Measurements from ENCODE around the gene WDR76.

The WDR76 gene

DNA sequence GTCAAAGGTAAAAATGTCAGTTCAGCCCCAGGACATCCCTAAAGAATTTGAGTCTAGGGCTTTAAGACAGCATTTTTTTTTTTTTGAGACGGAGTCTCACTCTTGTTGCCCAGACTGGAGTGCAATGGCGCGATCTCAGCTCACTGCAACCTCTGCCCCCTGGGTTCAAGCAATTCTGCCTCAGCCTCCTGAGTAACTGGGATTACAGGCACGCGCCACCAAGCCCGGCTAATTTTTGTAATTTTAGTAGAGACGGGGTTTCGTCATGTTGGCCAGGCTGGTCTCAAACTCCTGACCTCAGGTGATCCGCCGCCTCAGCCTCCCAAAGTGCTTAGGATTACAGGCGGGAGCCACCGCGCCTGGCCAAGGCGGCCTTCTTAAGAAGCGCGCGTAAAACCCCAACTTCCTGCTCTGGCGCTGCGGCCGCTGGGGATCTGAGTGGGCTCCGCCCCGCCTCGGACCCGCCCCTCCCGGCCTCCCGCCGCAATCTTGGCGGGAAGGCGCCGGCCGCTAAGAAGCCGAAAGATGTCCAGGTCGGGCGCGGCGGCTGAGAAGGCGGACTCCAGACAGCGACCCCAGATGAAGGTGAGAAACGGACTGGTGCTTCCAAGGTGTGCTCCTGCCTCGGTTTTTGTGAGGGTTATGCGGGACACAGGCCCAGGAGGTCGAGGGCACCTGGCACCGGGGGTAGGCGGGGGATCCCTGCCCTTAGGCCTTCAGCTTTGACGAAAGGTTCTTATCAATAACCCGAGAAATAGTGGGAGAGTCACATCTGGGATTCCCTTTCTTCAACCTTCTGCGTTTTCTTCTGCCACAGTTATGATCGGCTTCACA lies at the start of gene WDR76:
TSS of gene WDR76 (plus strand) at position 495 of the 834 bp plus-strand sequence. CDS start at position 526, 31 bp downstream.
- H3K4me3 ChIP-seq (ENCODE audit: low read length), result peak within 1 kb of the TSS; percentile 73
- peak; percentile 76 for DNase-seq (ENCODE audit: low read depth)

DNA sequence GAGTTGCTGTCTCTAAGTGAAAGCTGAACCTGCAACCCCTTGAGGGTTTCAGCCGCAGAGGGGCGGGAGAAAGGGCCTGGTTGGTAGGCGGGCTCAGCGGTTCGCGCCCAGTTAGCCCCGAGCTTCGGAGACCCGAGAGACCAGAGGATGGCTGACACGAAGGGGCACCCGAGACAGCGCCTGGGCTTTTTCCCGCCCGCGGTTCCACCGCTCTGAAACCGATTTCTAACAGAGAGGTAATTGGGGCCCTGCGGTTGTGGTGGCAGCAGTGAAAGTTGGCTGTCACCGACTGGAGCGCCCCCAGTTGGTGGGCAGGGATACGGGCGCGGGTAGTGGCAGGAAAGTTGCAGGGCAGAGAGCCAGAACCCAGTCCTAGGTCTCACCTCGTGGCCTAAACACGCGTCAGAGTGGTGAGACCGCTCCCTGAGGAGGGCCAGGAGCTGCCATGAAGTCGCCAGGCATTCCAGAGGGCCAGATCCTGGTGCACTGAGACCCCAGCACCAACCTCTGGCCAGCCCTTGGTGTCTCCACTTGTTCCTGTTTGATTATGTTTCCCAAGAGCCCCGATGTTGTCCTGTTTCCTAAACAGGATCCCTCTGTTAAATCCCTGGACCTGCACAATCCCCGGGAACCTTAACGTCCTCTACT lies 49.4 kb upstream of the WDR76 start:
- peak overlapping the region; percentile 82 for H3K4me3 ChIP-seq (ENCODE audit: low read length)
- TF ChIP-seq, protein P1, sequence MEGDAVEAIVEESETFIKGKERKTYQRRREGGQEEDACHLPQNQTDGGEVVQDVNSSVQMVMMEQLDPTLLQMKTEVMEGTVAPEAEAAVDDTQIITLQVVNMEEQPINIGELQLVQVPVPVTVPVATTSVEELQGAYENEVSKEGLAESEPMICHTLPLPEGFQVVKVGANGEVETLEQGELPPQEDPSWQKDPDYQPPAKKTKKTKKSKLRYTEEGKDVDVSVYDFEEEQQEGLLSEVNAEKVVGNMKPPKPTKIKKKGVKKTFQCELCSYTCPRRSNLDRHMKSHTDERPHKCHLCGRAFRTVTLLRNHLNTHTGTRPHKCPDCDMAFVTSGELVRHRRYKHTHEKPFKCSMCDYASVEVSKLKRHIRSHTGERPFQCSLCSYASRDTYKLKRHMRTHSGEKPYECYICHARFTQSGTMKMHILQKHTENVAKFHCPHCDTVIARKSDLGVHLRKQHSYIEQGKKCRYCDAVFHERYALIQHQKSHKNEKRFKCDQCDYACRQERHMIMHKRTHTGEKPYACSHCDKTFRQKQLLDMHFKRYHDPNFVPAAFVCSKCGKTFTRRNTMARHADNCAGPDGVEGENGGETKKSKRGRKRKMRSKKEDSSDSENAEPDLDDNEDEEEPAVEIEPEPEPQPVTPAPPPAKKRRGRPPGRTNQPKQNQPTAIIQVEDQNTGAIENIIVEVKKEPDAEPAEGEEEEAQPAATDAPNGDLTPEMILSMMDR (conservative IDR thresholded peaks at IDR 0.05; ENCODE audit: low read length), result peak; percentile 74
- DNase-seq (ENCODE audit: low read depth), result peak; percentile 60

More for the DNA sequence above, at the start of gene WDR76:
- TF ChIP-seq, protein P1 (conservative IDR thresholded peaks at IDR 0.05; ENCODE audit: low read length), result no peak

DNA sequence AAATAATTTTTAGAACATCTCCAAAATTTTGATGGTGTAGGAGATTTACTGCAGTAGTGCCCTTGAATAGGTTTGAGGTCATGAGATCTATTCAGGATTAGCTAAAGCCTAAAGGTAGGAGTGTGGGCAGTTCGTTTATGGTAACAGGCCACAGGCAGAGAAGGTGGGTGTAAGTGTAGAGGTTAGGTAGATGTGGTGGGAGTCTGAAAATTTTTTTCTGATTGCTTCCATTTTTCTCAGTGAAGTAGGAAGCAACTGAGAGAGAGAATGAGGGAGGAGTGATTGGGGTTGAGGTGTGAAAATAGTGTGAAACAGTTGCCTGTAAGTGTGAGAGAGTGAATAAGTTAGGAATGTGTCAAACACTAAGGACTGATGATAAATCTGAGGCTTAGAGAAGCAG lies 47.8 kb upstream of the WDR76 start:
- TF ChIP-seq, protein P1 (conservative IDR thresholded peaks at IDR 0.05; ENCODE audit: low read length), result no peak
- no peak for DNase-seq (ENCODE audit: low read depth)
- H3K4me3 ChIP-seq (ENCODE audit: low read length), result no peak overlapping the region

DNA sequence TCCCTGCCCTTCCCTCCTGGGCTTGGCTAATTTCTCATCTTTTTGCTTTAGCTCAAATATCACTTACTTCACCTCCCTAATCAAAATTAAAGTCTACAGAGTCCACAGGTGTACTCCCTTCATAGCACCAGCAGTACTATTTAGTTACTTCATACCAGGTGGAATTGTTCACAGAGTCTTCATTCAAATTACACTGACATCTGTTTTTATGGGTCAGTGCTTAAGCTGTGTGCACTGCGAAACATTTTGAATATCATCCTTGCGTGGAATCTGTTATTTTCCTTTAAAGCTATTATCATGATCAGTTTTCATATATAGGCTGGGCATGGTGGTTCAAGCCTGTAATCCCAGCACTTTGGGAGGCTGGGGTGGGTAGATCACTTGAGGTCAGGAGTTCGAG lies 37.4 kb upstream of the WDR76 start:
- TF ChIP-seq, protein P1 (conservative IDR thresholded peaks at IDR 0.05; ENCODE audit: low read length), result no peak
- no peak overlapping the region for H3K4me3 ChIP-seq (ENCODE audit: low read length)
- DNase-seq (ENCODE audit: low read depth), result no peak

DNA sequence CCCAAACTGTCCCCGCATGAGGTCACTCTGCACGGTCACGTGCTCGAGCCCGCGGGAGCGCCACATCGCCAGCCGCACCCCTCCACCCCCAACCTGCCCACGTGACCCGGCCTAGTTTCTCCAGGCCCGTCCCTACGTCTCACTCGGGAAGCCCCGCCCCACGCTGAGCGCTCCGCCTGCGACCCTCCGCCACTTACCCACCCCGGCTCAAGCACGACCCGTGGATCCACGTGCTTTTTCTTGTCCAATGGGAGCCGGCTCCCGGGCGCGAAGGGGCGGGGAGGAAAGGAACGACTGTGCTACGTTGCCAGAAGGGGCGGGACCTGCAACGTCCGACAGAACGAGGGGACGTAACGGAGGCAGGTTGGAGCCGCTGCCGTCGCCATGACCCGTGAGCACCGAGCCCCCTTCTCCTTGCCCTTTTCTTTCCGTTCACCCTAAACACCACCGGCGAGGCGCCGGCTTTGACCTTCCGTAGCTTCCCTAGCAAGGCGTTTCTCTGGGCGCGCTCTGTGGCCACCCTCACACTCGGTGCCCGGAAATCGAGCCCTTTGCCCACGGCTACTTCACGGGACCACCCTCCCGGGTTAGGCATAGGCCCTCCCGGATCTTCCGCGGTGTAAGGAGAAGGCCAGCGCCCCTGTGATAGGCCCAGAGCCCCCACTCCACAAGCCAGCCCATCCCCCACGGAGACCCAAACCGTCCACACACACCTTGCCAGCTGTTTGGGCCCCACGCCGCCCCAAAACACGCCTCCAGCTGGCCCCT lies 34.6 kb upstream of the WDR76 start, which contains the start of gene SERF2:
TSS of gene SERF2 (plus strand) at position 328 of the 768 bp plus-strand sequence. CDS start at position 385, 57 bp downstream.
- TF ChIP-seq, protein P1 (conservative IDR thresholded peaks at IDR 0.05; ENCODE audit: low read length), result no peak
- peak within 1 kb of the TSS; percentile 100 for H3K4me3 ChIP-seq (ENCODE audit: low read length)
- DNase-seq (ENCODE audit: low read depth), result peak; percentile 100

DNA sequence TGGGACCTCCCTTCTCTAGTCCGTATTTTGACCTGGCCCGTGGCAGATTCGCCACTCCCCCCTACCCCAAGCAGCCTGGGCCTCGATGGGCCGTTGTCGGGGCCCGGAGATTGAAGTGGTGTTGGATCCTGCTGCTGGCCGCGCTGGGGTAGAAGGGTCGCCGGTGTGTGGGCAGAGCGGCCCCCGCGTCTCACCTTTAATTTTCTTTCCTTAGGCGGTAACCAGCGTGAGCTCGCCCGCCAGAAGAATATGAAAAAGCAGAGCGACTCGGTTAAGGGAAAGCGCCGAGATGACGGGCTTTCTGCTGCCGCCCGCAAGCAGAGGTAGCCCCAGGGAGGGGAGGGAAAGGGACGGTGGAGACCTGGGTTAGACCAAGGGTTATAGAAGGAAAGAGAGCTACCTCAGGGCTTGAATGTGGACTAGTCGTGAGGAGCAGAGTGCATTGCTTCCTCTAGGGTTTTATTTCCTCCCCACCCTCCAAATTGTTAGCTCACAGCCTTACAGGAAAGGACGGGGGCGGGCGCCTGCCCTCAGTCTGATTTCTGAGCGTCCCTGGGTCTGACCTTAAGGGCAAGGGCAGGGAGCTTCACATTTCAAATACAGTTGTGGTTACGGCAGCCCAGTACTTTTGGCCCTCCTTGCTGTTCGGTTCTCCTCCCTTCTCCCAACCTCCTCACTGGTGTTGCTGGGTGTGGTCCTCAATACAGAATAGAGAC lies 33.9 kb upstream of the WDR76 start:
- H3K4me3 ChIP-seq (ENCODE audit: low read length), result peak overlapping the region; percentile 100
- TF ChIP-seq, protein P1 (conservative IDR thresholded peaks at IDR 0.05; ENCODE audit: low read length), result peak; percentile 44
- peak; percentile 53 for DNase-seq (ENCODE audit: low read depth)
